C4-2B (cell line): ENCODE data around the gene NCKAP5L.

ENCODE experiments used
- ZFX ChIP-seq: fragments of 450-650 bp; IDR thresholded peaks from 2 replicates; pipeline ENCODE4 v1.6.1; 2017
- TF ChIP-seq, protein P1 (sequence below): fragments of 450-650 bp; conservative IDR thresholded peaks from 2 replicates; pipeline ENCODE4 v1.5.1; 2017; ENCODE audit warnings: mild to moderate bottlenecking

DNA sequence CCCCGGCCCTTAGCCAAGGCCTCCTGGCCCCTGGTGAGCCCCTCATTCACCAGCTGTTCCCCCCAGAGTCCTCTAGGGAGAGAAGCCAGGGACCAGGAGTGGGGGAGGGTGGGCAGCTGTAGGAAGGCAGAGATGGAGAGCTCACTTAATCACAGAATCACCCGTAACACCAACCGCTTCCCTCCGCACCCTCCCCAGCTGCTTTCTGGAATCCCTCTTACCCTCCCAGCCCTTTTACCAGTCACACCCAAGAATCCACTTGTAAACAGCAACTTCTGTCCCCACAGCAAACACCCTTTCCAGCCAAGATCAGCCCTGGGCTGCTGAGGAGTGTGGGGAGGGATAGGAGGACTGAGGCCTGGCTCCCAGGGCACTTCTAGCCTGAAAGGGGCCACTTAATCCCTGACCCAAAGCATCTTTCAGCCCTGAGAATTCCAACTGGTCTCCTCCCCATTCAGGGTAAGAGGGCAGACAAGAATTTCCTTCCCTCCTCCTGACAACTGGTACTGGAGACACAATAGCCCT, 18.8 kb downstream of the NCKAP5L start:
- TF ChIP-seq, protein P1, sequence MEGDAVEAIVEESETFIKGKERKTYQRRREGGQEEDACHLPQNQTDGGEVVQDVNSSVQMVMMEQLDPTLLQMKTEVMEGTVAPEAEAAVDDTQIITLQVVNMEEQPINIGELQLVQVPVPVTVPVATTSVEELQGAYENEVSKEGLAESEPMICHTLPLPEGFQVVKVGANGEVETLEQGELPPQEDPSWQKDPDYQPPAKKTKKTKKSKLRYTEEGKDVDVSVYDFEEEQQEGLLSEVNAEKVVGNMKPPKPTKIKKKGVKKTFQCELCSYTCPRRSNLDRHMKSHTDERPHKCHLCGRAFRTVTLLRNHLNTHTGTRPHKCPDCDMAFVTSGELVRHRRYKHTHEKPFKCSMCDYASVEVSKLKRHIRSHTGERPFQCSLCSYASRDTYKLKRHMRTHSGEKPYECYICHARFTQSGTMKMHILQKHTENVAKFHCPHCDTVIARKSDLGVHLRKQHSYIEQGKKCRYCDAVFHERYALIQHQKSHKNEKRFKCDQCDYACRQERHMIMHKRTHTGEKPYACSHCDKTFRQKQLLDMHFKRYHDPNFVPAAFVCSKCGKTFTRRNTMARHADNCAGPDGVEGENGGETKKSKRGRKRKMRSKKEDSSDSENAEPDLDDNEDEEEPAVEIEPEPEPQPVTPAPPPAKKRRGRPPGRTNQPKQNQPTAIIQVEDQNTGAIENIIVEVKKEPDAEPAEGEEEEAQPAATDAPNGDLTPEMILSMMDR = no peak
- no peak for TF ChIP-seq ZFX
